HL-60 (cell line): ENCODE results near the gene AP4S1.

Source experiments
- DNase-seq, 2 experiments: peaks; one replicate each; pipeline ENCODE4 v3.0.0-alpha.2; 2010 to 2020; ENCODE audit warnings: low read depth in 1 of 2, low spot score in 1 of 2
- H3K27ac ChIP-seq: fragments of 250-450 bp; sonication (Bioruptor Pico); replicated peaks from 2 replicates; pipeline ENCODE4 v1.5.1; 2020; ENCODE audit warnings: mild to moderate bottlenecking, moderate library complexity
- H3K27me3 ChIP-seq: fragments of 250-450 bp; sonication (Bioruptor Pico); 2 replicates; pipeline ENCODE4 v1.5.1; 2021; ENCODE audit warnings: mild to moderate bottlenecking, moderate library complexity; ENCODE audit not compliant: insufficient read depth, poor library complexity, severe bottlenecking
- H3K4me3 ChIP-seq: replicated peaks from 2 replicates; pipeline ENCODE4 v1.5.1; 2011; ENCODE audit warnings: mild to moderate bottlenecking, control low read depth, low read length; ENCODE audit not compliant: insufficient read depth
- CTCF ChIP-seq: IDR thresholded peaks from one replicate; pipeline ENCODE4 v1.5.1; 2011; ENCODE audit warnings: low read length, control low read depth, inconsistent platforms; ENCODE audit not compliant: insufficient read depth
- GABPA ChIP-seq: IDR thresholded peaks from 2 replicates; pipeline ENCODE4 v1.6.1; 2012; ENCODE audit warnings: low read depth
- POLR2AphosphoS5 ChIP-seq: IDR thresholded peaks from 2 replicates; pipeline ENCODE4 v1.6.1; 2012; ENCODE audit warnings: low read depth
- REST ChIP-seq: IDR thresholded peaks from 2 replicates; pipeline ENCODE4 v1.6.1; 2012; ENCODE audit warnings: low read depth; ENCODE audit not compliant: insufficient replicate concordance
- SPI1 ChIP-seq: IDR thresholded peaks from 2 replicates; pipeline ENCODE4 v1.6.1; 2012; ENCODE audit warnings: low read depth, mild to moderate bottlenecking, borderline replicate concordance

The AP4S1 gene

GRCh38 chr14:30990770-30991169, 34.7 kb upstream of the AP4S1 start:
- no peak overlapping the region for H3K4me3 ChIP-seq
- H3K27me3 ChIP-seq, result no peaks in the 10 kb centered on the region
- no peak for DNase-seq
- TF ChIP-seq REST, result no peak
- TF ChIP-seq CTCF, result no peak
- TF ChIP-seq GABPA, result no peak
- no peak for TF ChIP-seq POLR2AphosphoS5
- TF ChIP-seq SPI1, result no peak
- no peak overlapping the region for H3K27ac ChIP-seq

GRCh38 chr14:30991408-30991807, 34.0 kb upstream of the AP4S1 start:
- H3K27me3 ChIP-seq, result no peaks in the 10 kb centered on the region
- TF ChIP-seq REST, result no peak
- no peak for TF ChIP-seq GABPA
- TF ChIP-seq SPI1, result peak; percentile 58; the same call in 1 of the 2 replicates
- no peak for TF ChIP-seq CTCF
- DNase-seq, result no peak
- H3K4me3 ChIP-seq, result no peak overlapping the region
- peak overlapping the region; percentile 31; the same call in 1 of the 2 replicates for H3K27ac ChIP-seq

GRCh38 chr14:30993071-30993470, 32.4 kb upstream of the AP4S1 start:
- Histone ChIP-seq H3K27me3 (no peaks in the 10 kb centered on the region), H3K27ac (no peak overlapping the region), H3K4me3 (no peak overlapping the region)
- no peak for DNase-seq
- TF ChIP-seq GABPA (no peak), CTCF (no peak), POLR2AphosphoS5 (no peak), SPI1 (no peak), REST (no peak)
